ENCODE measurements around the gene PKNOX2.

- TF ChIP-seq BHLHE40 (IDR thresholded peaks at IDR 0.05; ENCODE audit: low read length) (no peak), POLR2AphosphoS5 (IDR thresholded peaks at IDR 0.05; ENCODE audit: control insufficient read depth, insufficient read depth, low read depth, low read length) (no peak), CTCF (IDR thresholded peaks at IDR 0.05 in 2 of 3, conservative IDR thresholded peaks at IDR 0.05 in 1 of 3; ENCODE audit: insufficient read depth in 2 of 3, low read depth in 1 of 3, low read length in 3 of 3) (peak; percentile 22 to 28 (median 26); a peak in 4 of 6 replicates), TEAD2 (tag; IDR thresholded peaks at IDR 0.05) (no peak), ZNF583 (CRISPR knock-in tag; IDR thresholded peaks at IDR 0.05) (no peak), PTBP1 (IDR thresholded peaks at IDR 0.05; ENCODE audit: low read depth, low read length) (no peak)
Measured at GRCh38 chr11:125224391-125225021, 60.0 kb downstream of the PKNOX2 start.
